Measurements from ENCODE around the gene SEC24D. TPM values are rescaled to one million over a fixed set of nuclear protein-coding genes. Genes with fewer than 3 reads are reported as not detected.

Gene SEC24D
- total RNA-seq, 1 donor from 2014 or later, result 8.2 TPM

- Histone ChIP-seq H4K20me1 (ENCODE audit: low read depth) (no peaks in the 10 kb centered on the region), H3K27ac (no peak overlapping the region), H3F3A (ENCODE audit: low read depth) (no peaks in the 10 kb centered on the region), H3K4me3 (no peak overlapping the region), H3K9me3 (ENCODE audit: low read depth) (no peaks in the 10 kb centered on the region), H3K79me2 (ENCODE audit: low read depth) (no peaks in the 10 kb centered on the region), H3K4me2 (no peak overlapping the region), H3K9ac (no peak overlapping the region), H2AFZ (replicated peaks) (no peak overlapping the region), H3K36me3 (no peaks in the 10 kb centered on the region), H3K27me3 (no peaks in the 10 kb centered on the region), H3K4me1 (no peaks in the 10 kb centered on the region)
- Mint-ChIP-seq H3K27me3 (ENCODE audit: insufficient read depth, low read depth) (peaks cover 2% of the 10 kb centered on the region), H3K36me3 (peaks cover 2% of the 10 kb centered on the region), H3K4me3 (no peak overlapping the region), H3K9me3 (no peaks in the 10 kb centered on the region), H3K27ac (no peak overlapping the region), H3K4me1 (peaks cover 3% of the 10 kb centered on the region)
- TF ChIP-seq CTCF (IDR thresholded peaks at IDR 0.05) (no peak), EZH2 (IDR thresholded peaks at IDR 0.05) (no peak), EZH2phosphoT487 (IDR thresholded peaks at IDR 0.05) (no peak)
- DNase-seq (ENCODE audit: low spot score), result no peak
These were observed 9.0 kb downstream of the SEC24D start for GRCh38 chr4:118826723-118827444.

- Histone ChIP-seq H4K20me1 (ENCODE audit: low read depth) (no peaks in the 10 kb centered on the region), H3K79me2 (ENCODE audit: low read depth) (no peaks in the 10 kb centered on the region), H3K4me1 (no peaks in the 10 kb centered on the region), H3K4me3 (no peak overlapping the region), H3K9ac (no peak overlapping the region), H3F3A (ENCODE audit: low read depth) (no peaks in the 10 kb centered on the region), H3K4me2 (no peak overlapping the region), H3K9me3 (ENCODE audit: low read depth) (no peaks in the 10 kb centered on the region), H3K36me3 (no peaks in the 10 kb centered on the region), H3K27ac (no peak overlapping the region), H3K27me3 (no peaks in the 10 kb centered on the region), H2AFZ (replicated peaks) (no peak overlapping the region)
- Mint-ChIP-seq H3K27ac (no peak overlapping the region), H3K36me3 (no peaks in the 10 kb centered on the region), H3K4me1 (peaks cover 3% of the 10 kb centered on the region), H3K4me3 (no peak overlapping the region), H3K9me3 (no peaks in the 10 kb centered on the region), H3K27me3 (ENCODE audit: insufficient read depth, low read depth) (peaks cover 2% of the 10 kb centered on the region)
- no peak for DNase-seq (ENCODE audit: low spot score)
- TF ChIP-seq CTCF (IDR thresholded peaks at IDR 0.05), result no peak
- TF ChIP-seq EZH2phosphoT487 (IDR thresholded peaks at IDR 0.05), result no peak
- TF ChIP-seq EZH2 (IDR thresholded peaks at IDR 0.05), result no peak
These were observed 10.1 kb downstream of the SEC24D start for GRCh38 chr4:118825799-118826198.

- Mint-ChIP-seq H3K27ac (no peak overlapping the region), H3K9me3 (no peaks in the 10 kb centered on the region), H3K27me3 (ENCODE audit: insufficient read depth, low read depth) (peaks cover 2% of the 10 kb centered on the region), H3K36me3 (no peaks in the 10 kb centered on the region), H3K4me3 (no peak overlapping the region), H3K4me1 (peaks cover 3% of the 10 kb centered on the region)
- DNase-seq (ENCODE audit: low spot score), result no peak
- Histone ChIP-seq H3K4me2 (no peak overlapping the region), H3K27ac (no peak overlapping the region), H3K9ac (no peak overlapping the region), H3K9me3 (ENCODE audit: low read depth) (no peaks in the 10 kb centered on the region), H2AFZ (replicated peaks) (no peak overlapping the region), H3F3A (ENCODE audit: low read depth) (no peaks in the 10 kb centered on the region), H3K4me3 (no peak overlapping the region), H3K4me1 (no peaks in the 10 kb centered on the region), H3K27me3 (no peaks in the 10 kb centered on the region), H3K79me2 (ENCODE audit: low read depth) (no peaks in the 10 kb centered on the region), H3K36me3 (no peaks in the 10 kb centered on the region), H4K20me1 (ENCODE audit: low read depth) (no peaks in the 10 kb centered on the region)
- TF ChIP-seq EZH2 (IDR thresholded peaks at IDR 0.05) (no peak), EZH2phosphoT487 (IDR thresholded peaks at IDR 0.05) (no peak), CTCF (IDR thresholded peaks at IDR 0.05) (no peak)
These were observed 11.8 kb downstream of the SEC24D start for GRCh38 chr4:118824141-118824540.

All from neural progenitor cell (in vitro differentiated cells).